AG09309 (cell line): ENCODE measurements around the gene SLC6A19.

Source experiments
- DNase-seq: peaks from one replicate; pipeline ENCODE4 v3.0.0-alpha.2; 2010; ENCODE audit warnings: low read depth
- H3K4me3 ChIP-seq: 2 replicates; pipeline ENCODE4 v1.5.1; 2011; ENCODE audit warnings: mild to moderate bottlenecking, low read depth, low read length, moderate library complexity; ENCODE audit not compliant: control insufficient read depth
- CTCF ChIP-seq: IDR thresholded peaks from 2 replicates; pipeline ENCODE4 v1.5.1; 2011; ENCODE audit warnings: mild to moderate bottlenecking, low read depth, low read length, inconsistent platforms; ENCODE audit not compliant: insufficient read depth, control insufficient read depth; ENCODE audit errors: missing control alignments

SLC6A19 gene

GRCh38 chr5:1268666-1269065 lies 67.3 kb downstream of the SLC6A19 start:
- H3K4me3 ChIP-seq = no peak overlapping the region
- TF ChIP-seq CTCF = no peak
- DNase-seq = no peak

- no peak for TF ChIP-seq CTCF
- no peak overlapping the region for H3K4me3 ChIP-seq
- no peak for DNase-seq
These were observed 69.0 kb downstream of the SLC6A19 start for GRCh38 chr5:1270426-1270825.

GRCh38 chr5:1270933-1271914 lies 69.8 kb downstream of the SLC6A19 start:
- no peak for DNase-seq
- no peak overlapping the region for H3K4me3 ChIP-seq
- TF ChIP-seq CTCF = no peak

GRCh38 chr5:1272201-1272600 lies 70.8 kb downstream of the SLC6A19 start:
- no peak for TF ChIP-seq CTCF
- DNase-seq = no peak

GRCh38 chr5:1273745-1274144 lies 72.3 kb downstream of the SLC6A19 start:
- no peak for DNase-seq
- no peak overlapping the region for H3K4me3 ChIP-seq
- TF ChIP-seq CTCF = no peak

More at GRCh38 chr5:1272201-1272600, 70.8 kb downstream of the SLC6A19 start:
- no peak overlapping the region for H3K4me3 ChIP-seq

GRCh38 chr5:1274471-1274870 lies 73.1 kb downstream of the SLC6A19 start:
- TF ChIP-seq CTCF = no peak
- DNase-seq = no peak
- no peak overlapping the region for H3K4me3 ChIP-seq
